HepG2 (cell line): ENCODE measurements around the gene RNH1. TPM values are rescaled to one million over a fixed set of nuclear protein-coding genes. Genes with fewer than 3 reads are reported as not detected.
A peak's percentile ranks its signal among the peaks of the same experiment; 100 is the strongest.

Experiments used
- ADNP ChIP-seq: sonication (generic); formaldehyde crosslinking; IDR thresholded peaks from 2 replicates; pipeline ENCODE4 v1.4.0; 2020; ENCODE audit warnings: missing genetic modification reagents
- ETV5 ChIP-seq: IDR thresholded peaks from 2 replicates; pipeline ENCODE4 v1.6.1; 2018; ENCODE audit warnings: missing biosample characterization, missing genetic modification reagents, inconsistent platforms, borderline replicate concordance
- IKZF4 ChIP-seq: sonication (generic); formaldehyde crosslinking; IDR thresholded peaks from 2 replicates; pipeline ENCODE4 v1.5.1; 2020; ENCODE audit warnings: borderline replicate concordance, mild to moderate bottlenecking, low read depth, missing genetic modification reagents; ENCODE audit errors: not compliant biosample characterization
- KDM1A ChIP-seq: IDR thresholded peaks from 2 replicates; pipeline ENCODE4 v1.6.1; 2016; ENCODE audit warnings: missing compliant biosample characterization
- KMT2A ChIP-seq: sonication (generic); formaldehyde crosslinking; IDR thresholded peaks from 2 replicates; pipeline ENCODE4 v1.4.0; 2020; ENCODE audit warnings: missing genetic modification reagents
- MBNL3 ChIP-seq: fragments of 250-450 bp; sonication (Bioruptor Pico); conservative IDR thresholded peaks from 2 replicates; pipeline ENCODE4 v1.8.0; 2022; ENCODE audit warnings: mild to moderate bottlenecking, inconsistent platforms
- NFKB2 ChIP-seq: sonication (generic); formaldehyde crosslinking; IDR thresholded peaks from 2 replicates; pipeline ENCODE4 v1.4.0; 2020; ENCODE audit warnings: missing genetic modification reagents, borderline replicate concordance
- NR2F2 ChIP-seq: IDR thresholded peaks from 2 replicates; pipeline ENCODE4 v1.6.1; 2012; ENCODE audit warnings: low read depth, inconsistent platforms, borderline replicate concordance
- SMAD3 ChIP-seq: sonication (generic); formaldehyde crosslinking; IDR thresholded peaks from 2 replicates; pipeline ENCODE4 v1.4.0; 2020; ENCODE audit warnings: missing genetic modification reagents
- SNAPC2 ChIP-seq: sonication (generic); formaldehyde crosslinking; IDR thresholded peaks from 2 replicates; pipeline ENCODE4 v1.8.1; 2022; ENCODE audit warnings: mild to moderate bottlenecking, missing genetic modification reagents
- SRSF9 ChIP-seq: fragments of 200-400 bp; formaldehyde crosslinking; IDR thresholded peaks from 2 replicates; pipeline ENCODE4 v1.6.1; 2018; ENCODE audit warnings: borderline replicate concordance, mild to moderate bottlenecking, low read depth, low read length; ENCODE audit not compliant: insufficient read depth, poor library complexity, severe bottlenecking
- SRY ChIP-seq: sonication (generic); formaldehyde crosslinking; IDR thresholded peaks from 2 replicates; pipeline ENCODE4 v1.8.0; 2022; ENCODE audit warnings: mild to moderate bottlenecking, missing genetic modification reagents
- SYNCRIP ChIP-seq: fragments of 200-400 bp; formaldehyde crosslinking; IDR thresholded peaks from 2 replicates; pipeline ENCODE4 v1.6.1; 2018; ENCODE audit warnings: mild to moderate bottlenecking, low read depth, low read length; ENCODE audit not compliant: insufficient read depth
- TBX3 ChIP-seq: fragments of 450-650 bp; IDR thresholded peaks from 2 replicates; pipeline ENCODE4 v1.6.1; 2017; ENCODE audit warnings: antibody characterized with exemption, mild to moderate bottlenecking, inconsistent platforms, borderline replicate concordance
- TCF7L2 ChIP-seq: IDR thresholded peaks from 2 replicates; pipeline ENCODE4 v1.6.1; 2011; ENCODE audit warnings: mild to moderate bottlenecking, low read depth, low read length, moderate library complexity
- TEAD2 ChIP-seq: sonication (generic); formaldehyde crosslinking; IDR thresholded peaks from 2 replicates; pipeline ENCODE4 v1.9.0; 2021; ENCODE audit warnings: missing genetic modification reagents
- ZNF235 ChIP-seq: sonication (generic); formaldehyde crosslinking; IDR thresholded peaks from 2 replicates; pipeline ENCODE4 v1.8.1; 2023; ENCODE audit warnings: mild to moderate bottlenecking, missing genetic modification reagents, borderline replicate concordance
- ZNF30 ChIP-seq: sonication (generic); formaldehyde crosslinking; IDR thresholded peaks from 2 replicates; pipeline ENCODE4 v1.5.0; 2020; ENCODE audit warnings: mild to moderate bottlenecking, missing genetic modification reagents
- ZNF451 ChIP-seq: sonication (generic); formaldehyde crosslinking; IDR thresholded peaks from 2 replicates; pipeline ENCODE4 v1.5.0; 2020; ENCODE audit warnings: mild to moderate bottlenecking, missing genetic modification reagents
- ZNF496 ChIP-seq: sonication (generic); formaldehyde crosslinking; IDR thresholded peaks from 2 replicates; pipeline ENCODE4 v1.8.1; 2023; ENCODE audit warnings: mild to moderate bottlenecking, moderate library complexity, missing genetic modification reagents; ENCODE audit not compliant: insufficient replicate concordance
- ZNF619 ChIP-seq: sonication (generic); formaldehyde crosslinking; IDR thresholded peaks from 2 replicates; pipeline ENCODE4 v1.4.0; 2020; ENCODE audit warnings: mild to moderate bottlenecking, missing genetic modification reagents
- ZNF746 ChIP-seq: sonication (generic); formaldehyde crosslinking; IDR thresholded peaks from 2 replicates; pipeline ENCODE4 v1.8.0; 2022; ENCODE audit warnings: mild to moderate bottlenecking, missing genetic modification reagents
- polyA plus RNA-seq, 8 experiments: library from polyadenylated mRNA; depleted of rRNA in 3 of 8; stranded (reverse) in 7 of 8; unstranded in 1 of 8; fragments of >200 nt; fragmentation: Illumina TruSeq in 4 of 8; extraction: Trizol in 4 of 8; gene quantifications; 2 replicates each; pipeline versions ENCODE4 v1.2.1 to v1.2.3, GENCODE V29; 2011 to 2016; ENCODE audit warnings: low read depth in 4 of 8, missing spikeins in 1 of 8, mixed read lengths in 1 of 8; ENCODE audit not compliant: insufficient read depth in 1 of 8
- total RNA-seq, 5 experiments: library from RNA; depleted of rRNA; stranded (reverse); fragments of >200 nt; fragmentation: Illumina TruSeq; extraction: Trizol; gene quantifications; 2 replicates each; pipeline ENCODE4 v1.2.3, GENCODE V29; 2016; ENCODE audit warnings: low read depth in 1 of 5
- TF ChIP-seq, protein P1 (sequence below): sonication (generic); formaldehyde crosslinking; conservative IDR thresholded peaks from 2 replicates; pipeline ENCODE4 v1.8.0; 2022; ENCODE audit warnings: mild to moderate bottlenecking, moderate library complexity, missing genetic modification reagents
- TF ChIP-seq, protein P2 (sequence below): sonication (generic); formaldehyde crosslinking; IDR thresholded peaks from 2 replicates; pipeline ENCODE4 v1.5.0; 2020; ENCODE audit warnings: missing genetic modification reagents
- TF ChIP-seq, protein P3 (sequence below): sonication (generic); formaldehyde crosslinking; IDR thresholded peaks from 2 replicates; pipeline ENCODE4 v1.4.0; 2020; ENCODE audit warnings: mild to moderate bottlenecking, missing genetic modification reagents

RNH1 gene
- total and polyA plus RNA-seq, 2 of the 13 experiments (the other 11 are each of a cell fraction or from before 2014, with no cell fraction given) = 36.0 to 74.1 TPM

DNA sequence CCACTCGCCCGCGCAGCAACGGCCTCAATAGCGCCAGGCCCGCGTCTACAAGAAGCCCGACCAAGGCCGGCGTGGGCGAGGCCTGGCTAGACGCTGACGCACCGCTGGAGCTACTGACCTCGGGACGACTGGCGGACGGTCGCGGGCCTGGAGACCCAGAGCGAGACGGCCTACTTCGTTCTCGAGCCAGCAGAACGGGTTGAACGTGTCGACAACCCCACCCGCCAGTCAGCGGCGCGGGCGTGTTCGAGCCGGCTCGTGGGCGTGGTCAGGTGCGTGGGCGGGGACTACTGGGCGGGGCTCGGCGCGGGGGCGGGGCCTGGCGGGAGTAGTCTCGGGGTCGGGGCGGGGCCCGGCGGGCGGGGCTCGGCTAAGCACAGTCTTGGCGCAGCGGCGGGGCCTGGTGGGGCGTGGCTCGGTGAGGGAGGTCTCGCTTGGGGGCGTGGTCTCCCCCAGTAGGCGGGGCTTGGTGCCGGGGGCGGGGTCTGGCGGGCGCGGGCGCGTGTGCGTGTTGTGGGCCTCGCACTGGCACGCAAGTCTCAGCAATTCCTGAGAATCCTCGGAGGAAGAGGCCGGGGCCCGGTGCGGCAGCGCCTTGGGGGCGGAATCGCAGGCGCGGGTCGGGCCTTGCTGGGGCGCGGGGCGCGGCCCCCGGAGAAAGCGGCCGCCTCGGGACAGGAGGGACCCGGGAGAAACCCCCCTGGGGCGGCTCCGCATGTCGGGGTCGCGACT is at the start of gene RNH1 (continued):
- TF ChIP-seq TEAD2 (no peak), SRY (CRISPR knock-in tag) (0 out of 2 replicates have a peak, but pooled peaks have one; percentile 30), ETV5 (CRISPR knock-in tag) (0 out of 2 replicates have a peak, but pooled peaks have one; percentile 6), ZNF451 (no peak), IKZF4 (CRISPR knock-in tag) (no peak), ZNF619 (CRISPR knock-in tag) (no peak), ZNF496 (CRISPR knock-in tag) (no peak), KDM1A (no peak), SYNCRIP (no peak), ADNP (no peak), SNAPC2 (no peak), MBNL3 (CRISPR knock-in tag) (no peak), NR2F2 (no peak), ZNF235 (CRISPR knock-in tag) (no peak), SMAD3 (CRISPR knock-in tag) (no peak), NFKB2 (CRISPR knock-in tag) (no peak), KMT2A (CRISPR knock-in tag) (0 out of 2 replicates have a peak, but pooled peaks have one; percentile 2), ZNF746 (no peak), TBX3 (no peak), ZNF30 (no peak), SRSF9 (no peak), TCF7L2 (no peak)
- TF ChIP-seq, protein P1, sequence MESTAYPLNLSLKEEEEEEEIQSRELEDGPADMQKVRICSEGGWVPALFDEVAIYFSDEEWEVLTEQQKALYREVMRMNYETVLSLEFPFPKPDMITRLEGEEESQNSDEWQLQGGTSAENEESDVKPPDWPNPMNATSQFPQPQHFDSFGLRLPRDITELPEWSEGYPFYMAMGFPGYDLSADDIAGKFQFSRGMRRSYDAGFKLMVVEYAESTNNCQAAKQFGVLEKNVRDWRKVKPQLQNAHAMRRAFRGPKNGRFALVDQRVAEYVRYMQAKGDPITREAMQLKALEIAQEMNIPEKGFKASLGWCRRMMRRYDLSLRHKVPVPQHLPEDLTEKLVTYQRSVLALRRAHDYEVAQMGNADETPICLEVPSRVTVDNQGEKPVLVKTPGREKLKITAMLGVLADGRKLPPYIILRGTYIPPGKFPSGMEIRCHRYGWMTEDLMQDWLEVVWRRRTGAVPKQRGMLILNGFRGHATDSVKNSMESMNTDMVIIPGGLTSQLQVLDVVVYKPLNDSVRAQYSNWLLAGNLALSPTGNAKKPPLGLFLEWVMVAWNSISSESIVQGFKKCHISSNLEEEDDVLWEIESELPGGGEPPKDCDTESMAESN (CRISPR knock-in tag) = 0 out of 2 replicates have a peak, but pooled peaks have one; percentile 15
- TF ChIP-seq, protein P2, sequence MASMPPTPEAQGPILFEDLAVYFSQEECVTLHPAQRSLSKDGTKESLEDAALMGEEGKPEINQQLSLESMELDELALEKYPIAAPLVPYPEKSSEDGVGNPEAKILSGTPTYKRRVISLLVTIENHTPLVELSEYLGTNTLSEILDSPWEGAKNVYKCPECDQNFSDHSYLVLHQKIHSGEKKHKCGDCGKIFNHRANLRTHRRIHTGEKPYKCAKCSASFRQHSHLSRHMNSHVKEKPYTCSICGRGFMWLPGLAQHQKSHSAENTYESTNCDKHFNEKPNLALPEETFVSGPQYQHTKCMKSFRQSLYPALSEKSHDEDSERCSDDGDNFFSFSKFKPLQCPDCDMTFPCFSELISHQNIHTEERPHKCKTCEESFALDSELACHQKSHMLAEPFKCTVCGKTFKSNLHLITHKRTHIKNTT (CRISPR knock-in tag) = no peak
- TF ChIP-seq, protein P3, sequence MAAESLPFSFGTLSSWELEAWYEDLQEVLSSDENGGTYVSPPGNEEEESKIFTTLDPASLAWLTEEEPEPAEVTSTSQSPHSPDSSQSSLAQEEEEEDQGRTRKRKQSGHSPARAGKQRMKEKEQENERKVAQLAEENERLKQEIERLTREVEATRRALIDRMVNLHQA (CRISPR knock-in tag) = no peak
